MM.1S (cell line): ENCODE results near the gene TMEM69.

Source experiments
- EZH2 ChIP-seq: fragments of 300-600 bp; sonication (generic); optimal IDR thresholded peaks from 2 replicates; pipeline ENCODE3; 2017; ENCODE audit warnings: low read depth, mild to moderate bottlenecking, antibody characterized with exemption, low read length, mixed read lengths
- TF ChIP-seq, protein P1 (sequence below): fragments of 300-600 bp; sonication (generic); IDR thresholded peaks from 2 replicates; pipeline ENCODE4 v1.5.1; 2016; ENCODE audit warnings: antibody characterized with exemption, low read length, mixed read lengths

- TF ChIP-seq, protein P1, sequence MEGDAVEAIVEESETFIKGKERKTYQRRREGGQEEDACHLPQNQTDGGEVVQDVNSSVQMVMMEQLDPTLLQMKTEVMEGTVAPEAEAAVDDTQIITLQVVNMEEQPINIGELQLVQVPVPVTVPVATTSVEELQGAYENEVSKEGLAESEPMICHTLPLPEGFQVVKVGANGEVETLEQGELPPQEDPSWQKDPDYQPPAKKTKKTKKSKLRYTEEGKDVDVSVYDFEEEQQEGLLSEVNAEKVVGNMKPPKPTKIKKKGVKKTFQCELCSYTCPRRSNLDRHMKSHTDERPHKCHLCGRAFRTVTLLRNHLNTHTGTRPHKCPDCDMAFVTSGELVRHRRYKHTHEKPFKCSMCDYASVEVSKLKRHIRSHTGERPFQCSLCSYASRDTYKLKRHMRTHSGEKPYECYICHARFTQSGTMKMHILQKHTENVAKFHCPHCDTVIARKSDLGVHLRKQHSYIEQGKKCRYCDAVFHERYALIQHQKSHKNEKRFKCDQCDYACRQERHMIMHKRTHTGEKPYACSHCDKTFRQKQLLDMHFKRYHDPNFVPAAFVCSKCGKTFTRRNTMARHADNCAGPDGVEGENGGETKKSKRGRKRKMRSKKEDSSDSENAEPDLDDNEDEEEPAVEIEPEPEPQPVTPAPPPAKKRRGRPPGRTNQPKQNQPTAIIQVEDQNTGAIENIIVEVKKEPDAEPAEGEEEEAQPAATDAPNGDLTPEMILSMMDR, result no peak
- no peak for TF ChIP-seq EZH2
Observed at GRCh38 chr1:45658171-45658570, 29.8 kb upstream of the TMEM69 start.
